ENCODE measurements around the gene STK38.

GRCh38 chr6:36504982-36505381 is 42.3 kb downstream of the STK38 start:
- TF ChIP-seq CTCF (IDR thresholded peaks at IDR 0.05) (no peak), EZH2 (IDR thresholded peaks at IDR 0.05; ENCODE audit: borderline replicate concordance, insufficient read depth, low read depth, low read length, poor library complexity, severe bottlenecking) (no peak)

All from B cell (primary cell).